Thymus (tissue), 2 donors: ENCODE measurements around the gene RGN. TPM values are rescaled to one million over a fixed set of nuclear protein-coding genes. Genes with fewer than 3 reads are reported as not detected.

Source experiments
- polyA plus RNA-seq: library from polyadenylated mRNA; stranded (reverse); fragments of 200-250 nt; gene quantifications from one replicate; pipeline ENCODE4 v1.2.3, GENCODE V29; 2013
- total RNA-seq: library from RNA; stranded (reverse); fragments of 120-200 nt; gene quantifications from one replicate; pipeline ENCODE4 v1.2.4, GENCODE V29; 2013
- donor health status: healthy.

Gene RGN
- total and polyA plus RNA-seq, 2 donors = 0.28 to 2.3 TPM

Other genes starting within 250 kb of the RGN start
- gene RP2, start 241.4 kb upstream of the RGN start, total RNA-seq = 7.9 TPM
- 8.5 TPM for gene RP2, start 241.4 kb upstream of the RGN start, polyA plus RNA-seq
- 4.4 TPM for gene JADE3, start 166.0 kb upstream of the RGN start, total RNA-seq
- 3.8 TPM for gene JADE3, start 166.0 kb upstream of the RGN start, polyA plus RNA-seq
- gene NDUFB11, start 66.3 kb downstream of the RGN start, total RNA-seq = 109 TPM
- gene NDUFB11, start 66.3 kb downstream of the RGN start, polyA plus RNA-seq = 59.2 TPM
- 31.2 TPM for gene RBM10, start 66.8 kb downstream of the RGN start, total RNA-seq
- gene RBM10, start 66.8 kb downstream of the RGN start, polyA plus RNA-seq = 31.9 TPM
- gene UBA1, start 115.4 kb downstream of the RGN start, total RNA-seq = 99.8 TPM
- gene UBA1, start 115.4 kb downstream of the RGN start, polyA plus RNA-seq = 80.4 TPM
- 28.8 TPM for gene CDK16, start 140.2 kb downstream of the RGN start, total RNA-seq
- 41.9 TPM for gene CDK16, start 140.2 kb downstream of the RGN start, polyA plus RNA-seq
- gene USP11, start 154.6 kb downstream of the RGN start, total RNA-seq = 26.7 TPM
- 40.9 TPM for gene USP11, start 154.6 kb downstream of the RGN start, polyA plus RNA-seq